IMR-90 (cell line): ENCODE data around the gene E2F8. TPM values are rescaled to one million over a fixed set of nuclear protein-coding genes. Genes with fewer than 3 reads are reported as not detected.

Source experiments
- ATAC-seq: fragments of 200-7000 bp; cut with Tn5 transposase; 2 replicates; pipeline ENCODE4 v1.9.1; 2020; ENCODE audit warnings: low read depth, mild to moderate bottlenecking, moderate library complexity
- BruUV-seq: library from RNA; stranded (reverse); fragments of 400-500 nt; replicated peaks from 2 replicates; lab custom pipeline; 2021; lab: Mats Ljungman, UMichigan
- CTCF ChIA-PET: fragments of 300-600 bp; formaldehyde crosslinking; extraction: SDS; loops from one replicate; lab custom pipeline; 2021; ENCODE audit warnings: antibody characterized with exemption; lab: Yijun Ruan, JAX
- POLR2A ChIA-PET: fragments of 300-600 bp; sonication (Branson Sonifier 250); formaldehyde crosslinking; loops from one replicate; lab custom pipeline; 2022; ENCODE audit warnings: antibody characterized with exemption; ENCODE audit not compliant: unreplicated experiment; lab: Charles Lee
- DNase-seq: peaks from one replicate; pipeline ENCODE4 v3.0.0; 2013
- H2AFZ ChIP-seq: replicated peaks from 2 replicates; pipeline ENCODE3; 2013; ENCODE audit warnings: low read length, mild to moderate bottlenecking; ENCODE audit not compliant: poor library complexity
- H2AK5ac ChIP-seq: 2 replicates; pipeline ENCODE4 v1.6.1; 2013; ENCODE audit warnings: low read depth, low read length, inconsistent platforms
- H2AK9ac ChIP-seq: replicated peaks from 2 replicates; pipeline ENCODE3; 2013; ENCODE audit warnings: mild to moderate bottlenecking, low read depth, low read length, moderate library complexity; ENCODE audit not compliant: poor library complexity
- H2BK120ac ChIP-seq: 2 replicates; pipeline ENCODE4 v1.6.1; 2013; ENCODE audit warnings: low read depth, low read length, inconsistent platforms
- H2BK15ac ChIP-seq: 3 replicates; pipeline ENCODE4 v1.6.1; 2013; ENCODE audit warnings: low read depth, low read length, inconsistent platforms
- H2BK20ac ChIP-seq: 2 replicates; pipeline ENCODE4 v1.6.1; 2013; ENCODE audit warnings: low read depth, mild to moderate bottlenecking, inconsistent platforms, low read length, moderate library complexity
- H2BK5ac ChIP-seq: 2 replicates; pipeline ENCODE4 v1.6.1; 2013; ENCODE audit warnings: mild to moderate bottlenecking, low read depth, low read length, inconsistent platforms; ENCODE audit not compliant: poor library complexity, severe bottlenecking
- H3K14ac ChIP-seq: replicated peaks from 2 replicates; pipeline ENCODE4 v1.6.1; 2013; ENCODE audit warnings: low read depth, low read length, inconsistent platforms
- H3K18ac ChIP-seq: 2 replicates; pipeline ENCODE4 v1.6.1; 2013; ENCODE audit warnings: low read depth, low read length, control low read depth
- H3K23ac ChIP-seq: 2 replicates; pipeline ENCODE4 v1.6.1; 2013; ENCODE audit warnings: low read depth, low read length, inconsistent platforms
- H3K27ac ChIP-seq: 2 replicates; pipeline ENCODE4 v1.5.1; 2013; ENCODE audit warnings: mild to moderate bottlenecking, control low read depth, low read length; ENCODE audit not compliant: insufficient read depth
- H3K27me3 ChIP-seq: 2 replicates; pipeline ENCODE4 v1.6.1; 2013; ENCODE audit warnings: low read length; ENCODE audit not compliant: control insufficient read depth, insufficient read depth
- H3K36me3 ChIP-seq: 2 replicates; pipeline ENCODE4 v1.6.1; 2013; ENCODE audit warnings: low read length, mixed read lengths; ENCODE audit not compliant: control insufficient read depth, insufficient read depth
- H3K4ac ChIP-seq: 2 replicates; pipeline ENCODE4 v1.6.1; 2013; ENCODE audit warnings: low read depth, low read length, inconsistent platforms
- H3K4me1 ChIP-seq: 2 replicates; pipeline ENCODE4 v1.6.1; 2013; ENCODE audit warnings: low read length, mixed read lengths; ENCODE audit not compliant: control insufficient read depth, insufficient read depth
- H3K4me2 ChIP-seq: 2 replicates; pipeline ENCODE4 v1.6.1; 2013; ENCODE audit warnings: low read depth, mild to moderate bottlenecking, control low read depth, low read length, moderate library complexity
- H3K4me3 ChIP-seq: 2 replicates; pipeline ENCODE4 v1.5.1; 2013; ENCODE audit warnings: low read depth, mild to moderate bottlenecking, control low read depth, low read length, moderate library complexity; ENCODE audit not compliant: insufficient read depth
- H3K56ac ChIP-seq: 2 replicates; pipeline ENCODE4 v1.6.1; 2013; ENCODE audit warnings: low read length, inconsistent platforms; ENCODE audit not compliant: insufficient read depth; ENCODE audit errors: extremely low read depth
- H3K79me1 ChIP-seq, 2 experiments: 2 replicates each; pipeline ENCODE4 v1.6.1; 2013; ENCODE audit warnings: low read length in 2 of 2, inconsistent platforms in 1 of 2, low read depth in 1 of 2
- H3K9ac ChIP-seq: 2 replicates; pipeline ENCODE4 v1.6.1; 2013; ENCODE audit warnings: low read depth, low read length, control low read depth
- H3K9me1 ChIP-seq: 2 replicates; pipeline ENCODE4 v1.6.1; 2013; ENCODE audit warnings: low read length, inconsistent platforms; ENCODE audit not compliant: insufficient read depth
- H3K9me3 ChIP-seq: 2 replicates; pipeline ENCODE4 v1.6.1; 2013; ENCODE audit warnings: low read length; ENCODE audit not compliant: control insufficient read depth, insufficient read depth
- H4K20me1 ChIP-seq: 2 replicates; pipeline ENCODE4 v1.6.1; 2013; ENCODE audit warnings: low read length, inconsistent platforms; ENCODE audit not compliant: insufficient read depth
- H4K5ac ChIP-seq: 2 replicates; pipeline ENCODE4 v1.6.1; 2013; ENCODE audit warnings: mild to moderate bottlenecking, low read depth, low read length, control low read depth
- H4K8ac ChIP-seq, 2 experiments: 2 replicates each; pipeline ENCODE4 v1.6.1; 2013; ENCODE audit warnings: low read depth in 2 of 2, low read length in 2 of 2, control low read depth in 1 of 2, inconsistent platforms in 1 of 2
- H4K91ac ChIP-seq: 2 replicates; pipeline ENCODE4 v1.6.1; 2013; ENCODE audit warnings: low read depth, low read length, inconsistent platforms; ENCODE audit not compliant: insufficient read depth
- BHLHE40 ChIP-seq: fragments of 150-350 bp; IDR thresholded peaks from 2 replicates; pipeline ENCODE4 v1.6.1; 2016; ENCODE audit warnings: mild to moderate bottlenecking, low read depth, low read length
- CHD1 ChIP-seq: IDR thresholded peaks from 2 replicates; pipeline ENCODE4 v1.6.1; 2012; ENCODE audit warnings: low read depth, low read length, improper control_type of control experiment
- FOS ChIP-seq: fragments of 150-350 bp; IDR thresholded peaks from 2 replicates; pipeline ENCODE4 v1.6.1; 2016; ENCODE audit warnings: low read depth, low read length
- MAFK ChIP-seq: IDR thresholded peaks from 2 replicates; pipeline ENCODE4 v1.6.1; 2012; ENCODE audit warnings: low read depth, low read length, improper control_type of control experiment
- MAZ ChIP-seq: IDR thresholded peaks from 2 replicates; pipeline ENCODE4 v1.6.1; 2012; ENCODE audit warnings: low read depth, mild to moderate bottlenecking, low read length, improper control_type of control experiment, moderate library complexity, borderline replicate concordance
- NFE2L2 ChIP-seq: fragments of 150-350 bp; IDR thresholded peaks from 2 replicates; pipeline ENCODE4 v1.6.1; 2016; ENCODE audit warnings: low read depth, mild to moderate bottlenecking, low read length
- POLR2A ChIP-seq: IDR thresholded peaks from 2 replicates; pipeline ENCODE4 v1.6.1; 2012; ENCODE audit warnings: mild to moderate bottlenecking, low read depth, low read length
- RFX5 ChIP-seq: IDR thresholded peaks from 2 replicates; pipeline ENCODE4 v1.8.0; 2012; ENCODE audit warnings: low read depth, mild to moderate bottlenecking, low read length, moderate library complexity
- SMC3 ChIP-seq: fragments of 150-350 bp; IDR thresholded peaks from 2 replicates; pipeline ENCODE4 v1.6.1; 2016; ENCODE audit warnings: low read depth, mild to moderate bottlenecking, antibody characterized with exemption, low read length, moderate library complexity
- WGBS, 2 experiments: methylation state at CpG; one replicate each; pipeline versions ENCODE4 v1.1.5 to v1.1.7; 2013; ENCODE audit warnings: missing lambda C conversion rate in 2 of 2; ENCODE audit not compliant: insufficient read length in 1 of 2; ENCODE audit errors: extremely low coverage in 2 of 2; 5-methylcytosine and 5-hydroxymethylcytosine counted together
- dilution Hi-C: fragments of 300-500 bp; cut with HindIII; formaldehyde crosslinking; loops from one replicate; pipeline ENCODE4 v1.14.3; 2018; ENCODE audit warnings: low sequenced_read_pairs; ENCODE audit not compliant: unreplicated experiment
- in situ Hi-C: fragments of 300-500 bp; cut with MboI; formaldehyde crosslinking; loops from 3 replicates; pipeline ENCODE4 v1.14.3; 2019; ENCODE audit warnings: low sequenced_read_pairs, inconsistent platforms, mixed read lengths
- intact Hi-C: fragments of 100-400 bp; cut with micrococcal nuclease; formaldehyde crosslinking; loops from 2 replicates; pipeline ENCODE4 v1.10.0; 2022
- polyA plus RNA-seq, 3 experiments: library from polyadenylated mRNA; depleted of rRNA; stranded (reverse); fragments of >200 nt; gene quantifications; 2 replicates each; pipeline ENCODE4 v1.2.3, GENCODE V29; 2012; ENCODE audit warnings: low replicate concordance in 1 of 3
- total RNA-seq: library from RNA; depleted of rRNA; stranded (reverse); fragments of >200 nt; gene quantifications from 2 replicates; pipeline ENCODE4 v1.2.3, GENCODE V29; 2012
- TF ChIP-seq, protein P1 (sequence below): conservative IDR thresholded peaks from 2 replicates; pipeline ENCODE4 v1.5.1; 2012; ENCODE audit warnings: mild to moderate bottlenecking, low read depth, low read length, improper control_type of control experiment
- TF ChIP-seq, protein P2 (sequence below): fragments of 150-350 bp; IDR thresholded peaks from 2 replicates; pipeline ENCODE4 v1.6.1; 2017; ENCODE audit warnings: mild to moderate bottlenecking, antibody characterized with exemption, low read length, low read depth
- TF ChIP-seq, protein P3 (sequence below): fragments of 150-350 bp; IDR thresholded peaks from 2 replicates; pipeline ENCODE4 v1.6.1; 2016; ENCODE audit warnings: low read depth, mild to moderate bottlenecking, low read length, moderate library complexity, borderline replicate concordance

Gene E2F8
- total and polyA plus RNA-seq, 2 of the 4 experiments (the other 2 are of a cell fraction), result 1.1 to 2.3 TPM

DNA sequence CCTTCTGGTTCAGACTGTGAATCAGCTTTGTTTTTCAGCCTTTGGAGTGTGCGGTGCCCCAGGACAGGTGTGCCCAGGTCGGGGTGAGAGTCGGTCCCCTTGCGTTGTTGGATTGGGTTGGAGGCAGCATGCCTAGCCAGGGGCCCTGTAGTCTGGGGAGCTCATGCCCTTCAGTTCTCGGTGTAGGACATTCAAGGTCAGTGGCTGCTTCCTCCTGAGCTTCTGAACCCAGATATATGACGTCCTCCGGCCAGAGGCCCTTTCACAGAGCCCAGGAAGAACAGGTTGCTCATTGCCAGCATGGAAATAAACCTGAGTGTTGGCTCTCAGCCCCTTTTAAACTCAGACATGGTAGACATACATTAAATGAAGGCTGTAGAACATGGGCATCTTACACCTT, 41.7 kb downstream of the E2F8 start:
- no peak for ATAC-seq
- H2BK15ac ChIP-seq, result no peak overlapping the region
- H2AFZ ChIP-seq, result no peak overlapping the region
- no peak overlapping the region for H3K56ac ChIP-seq
- H3K4me1 ChIP-seq, result peaks cover 4% of the 10 kb centered on the region; the same call in 1 of the 2 replicates
- no peak overlapping the region for H4K5ac ChIP-seq
- no peak overlapping the region for H4K91ac ChIP-seq
- no peaks in the 10 kb centered on the region for H3K9me1 ChIP-seq
- no peak overlapping the region for H3K4ac ChIP-seq
- H3K27me3 ChIP-seq, result peaks cover 2% of the 10 kb centered on the region; the same call in 1 of the 2 replicates
- no peak overlapping the region for H4K8ac ChIP-seq
- no peak overlapping the region for H3K27ac ChIP-seq
- no peak overlapping the region for H3K18ac ChIP-seq
- WGBS, 2 experiments, result 88% methylated on average over 5 of the region's 7 CpGs; no CpG with 5 or more reads in 1 of the 2 experiments
- dilution Hi-C loops (no loop called here), in situ Hi-C loops (no loop called here), intact Hi-C loops (no loop called here)
- peak overlapping the region; percentile 48 for H2AK9ac ChIP-seq
- CTCF ChIA-PET, result no interaction called here
- H3K9ac ChIP-seq, result no peak overlapping the region
- H2BK20ac ChIP-seq, result no peak overlapping the region
- TF ChIP-seq, protein P1, sequence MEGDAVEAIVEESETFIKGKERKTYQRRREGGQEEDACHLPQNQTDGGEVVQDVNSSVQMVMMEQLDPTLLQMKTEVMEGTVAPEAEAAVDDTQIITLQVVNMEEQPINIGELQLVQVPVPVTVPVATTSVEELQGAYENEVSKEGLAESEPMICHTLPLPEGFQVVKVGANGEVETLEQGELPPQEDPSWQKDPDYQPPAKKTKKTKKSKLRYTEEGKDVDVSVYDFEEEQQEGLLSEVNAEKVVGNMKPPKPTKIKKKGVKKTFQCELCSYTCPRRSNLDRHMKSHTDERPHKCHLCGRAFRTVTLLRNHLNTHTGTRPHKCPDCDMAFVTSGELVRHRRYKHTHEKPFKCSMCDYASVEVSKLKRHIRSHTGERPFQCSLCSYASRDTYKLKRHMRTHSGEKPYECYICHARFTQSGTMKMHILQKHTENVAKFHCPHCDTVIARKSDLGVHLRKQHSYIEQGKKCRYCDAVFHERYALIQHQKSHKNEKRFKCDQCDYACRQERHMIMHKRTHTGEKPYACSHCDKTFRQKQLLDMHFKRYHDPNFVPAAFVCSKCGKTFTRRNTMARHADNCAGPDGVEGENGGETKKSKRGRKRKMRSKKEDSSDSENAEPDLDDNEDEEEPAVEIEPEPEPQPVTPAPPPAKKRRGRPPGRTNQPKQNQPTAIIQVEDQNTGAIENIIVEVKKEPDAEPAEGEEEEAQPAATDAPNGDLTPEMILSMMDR, result no peak
- TF ChIP-seq NFE2L2, result no peak
- TF ChIP-seq BHLHE40, result no peak
- TF ChIP-seq CHD1, result no peak
- TF ChIP-seq, protein P2, sequence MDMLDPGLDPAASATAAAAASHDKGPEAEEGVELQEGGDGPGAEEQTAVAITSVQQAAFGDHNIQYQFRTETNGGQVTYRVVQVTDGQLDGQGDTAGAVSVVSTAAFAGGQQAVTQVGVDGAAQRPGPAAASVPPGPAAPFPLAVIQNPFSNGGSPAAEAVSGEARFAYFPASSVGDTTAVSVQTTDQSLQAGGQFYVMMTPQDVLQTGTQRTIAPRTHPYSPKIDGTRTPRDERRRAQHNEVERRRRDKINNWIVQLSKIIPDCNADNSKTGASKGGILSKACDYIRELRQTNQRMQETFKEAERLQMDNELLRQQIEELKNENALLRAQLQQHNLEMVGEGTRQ, result no peak
- TF ChIP-seq FOS, result no peak
- no peak for TF ChIP-seq MAZ
- TF ChIP-seq SMC3, result no peak
- TF ChIP-seq POLR2A, result no peak
- TF ChIP-seq MAFK, result no peak
- TF ChIP-seq RFX5, result no peak
- TF ChIP-seq, protein P3, sequence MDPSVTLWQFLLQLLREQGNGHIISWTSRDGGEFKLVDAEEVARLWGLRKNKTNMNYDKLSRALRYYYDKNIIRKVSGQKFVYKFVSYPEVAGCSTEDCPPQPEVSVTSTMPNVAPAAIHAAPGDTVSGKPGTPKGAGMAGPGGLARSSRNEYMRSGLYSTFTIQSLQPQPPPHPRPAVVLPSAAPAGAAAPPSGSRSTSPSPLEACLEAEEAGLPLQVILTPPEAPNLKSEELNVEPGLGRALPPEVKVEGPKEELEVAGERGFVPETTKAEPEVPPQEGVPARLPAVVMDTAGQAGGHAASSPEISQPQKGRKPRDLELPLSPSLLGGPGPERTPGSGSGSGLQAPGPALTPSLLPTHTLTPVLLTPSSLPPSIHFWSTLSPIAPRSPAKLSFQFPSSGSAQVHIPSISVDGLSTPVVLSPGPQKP, result no peak
- H3K9me3 ChIP-seq, result no peaks in the 10 kb centered on the region
- no TSS peak for BruUV-seq
- no peak for DNase-seq
- H3K4me2 ChIP-seq, result no peak overlapping the region
- no peaks in the 10 kb centered on the region for H3K79me1 ChIP-seq
- no peak overlapping the region for H3K4me3 ChIP-seq
- no peak overlapping the region for H2BK5ac ChIP-seq
- no peak overlapping the region for H3K14ac ChIP-seq
- H3K23ac ChIP-seq, result no peak overlapping the region
- POLR2A ChIA-PET, result no interaction called here
- H4K20me1 ChIP-seq, result no peaks in the 10 kb centered on the region
- H3K36me3 ChIP-seq, result no peaks in the 10 kb centered on the region
- no peak overlapping the region for H2AK5ac ChIP-seq
- H2BK120ac ChIP-seq, result no peak overlapping the region
